NCI-H1105 treated with DMSO at 0.1 percent for 48 hours (cell line): ENCODE measurements around the gene PTGER3.
"Not testable (repeated sequence)": the region's sequence is repeated elsewhere in the genome, so short reads cannot be mapped to it uniquely, and the experiment has no call there.

Experiments
- DNase-seq: peaks from one replicate; lab custom pipeline; 2025; lab: John Stamatoyannopoulos, UW

The PTGER3 gene

DNA sequence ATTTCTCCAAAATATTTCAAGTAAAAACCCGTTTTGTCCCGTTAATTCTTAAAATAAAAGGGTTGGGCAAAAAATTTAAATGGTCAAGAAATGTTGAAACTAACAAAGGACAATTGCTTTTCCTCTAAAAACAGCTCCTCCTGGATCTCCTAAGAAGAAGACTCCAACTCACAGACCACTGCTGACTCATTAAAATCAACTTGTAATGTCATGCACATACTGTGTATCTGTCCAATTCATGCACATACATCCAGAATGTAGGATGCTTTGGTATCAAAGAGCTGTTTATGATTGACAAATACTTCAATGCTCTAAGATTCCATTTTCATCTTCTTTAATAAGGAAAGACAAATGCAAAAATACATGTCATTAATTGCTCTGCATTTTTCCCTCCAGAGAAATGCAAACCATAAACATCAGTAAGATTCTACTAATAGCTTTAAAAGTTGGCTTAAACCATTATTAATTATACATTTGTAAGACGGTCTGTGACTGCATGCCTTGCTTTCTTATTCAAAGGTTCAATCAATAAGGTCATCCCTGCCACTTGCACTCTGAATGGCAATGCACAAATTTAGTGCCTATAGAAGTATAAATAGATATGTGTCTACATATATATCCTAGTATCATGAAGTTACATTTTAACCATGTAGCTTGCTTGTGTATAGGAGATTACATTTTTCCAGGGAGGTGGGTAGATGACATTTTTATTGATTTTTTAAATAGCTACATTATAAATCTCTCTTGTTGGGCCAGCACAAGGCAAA is 44.7 kb downstream of the PTGER3 start:
- no peak for DNase-seq

DNA sequence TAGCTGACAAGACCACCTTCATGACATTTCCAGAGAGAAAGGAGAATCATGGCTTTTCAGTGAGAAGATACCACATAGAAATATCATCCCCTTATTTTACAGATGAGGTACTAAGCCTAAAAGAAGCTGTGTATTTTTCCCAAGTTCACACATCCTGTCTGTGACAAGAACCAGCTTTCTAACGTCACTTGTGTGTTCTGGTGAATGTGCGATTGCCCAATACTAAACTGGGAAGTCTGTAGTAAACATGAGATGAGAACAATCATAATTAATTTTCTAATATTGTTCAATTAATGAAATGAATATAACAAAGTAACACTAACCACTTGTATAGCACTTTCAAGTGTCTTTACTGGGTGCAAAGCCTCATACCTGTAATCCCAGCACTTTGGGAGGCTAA is 46.0 kb downstream of the PTGER3 start:
- DNase-seq = no peak

DNA sequence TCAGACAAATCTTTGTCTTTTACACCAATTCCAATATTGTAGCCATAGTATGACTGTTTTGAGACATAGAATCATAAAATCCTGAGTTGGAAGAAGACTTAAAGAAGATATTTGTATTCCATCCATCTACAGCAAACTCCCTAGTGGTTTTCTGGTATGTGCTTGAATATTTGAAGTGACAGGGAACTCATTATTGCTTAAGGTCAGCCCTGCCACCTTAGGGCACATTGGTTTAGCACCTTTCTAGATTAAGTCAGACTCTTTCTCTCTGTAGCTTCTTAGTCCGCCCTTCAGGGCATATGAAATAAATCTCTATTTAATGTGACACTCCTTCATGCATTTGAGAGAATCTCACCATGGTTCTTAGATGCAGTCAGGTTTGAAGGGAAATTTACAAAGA is 49.8 kb downstream of the PTGER3 start:
- DNase-seq = no peak

- DNase-seq = no peak
Measured at GRCh38 chr1:70994753-70995268, 52.8 kb downstream of the PTGER3 start.

- DNase-seq = no peak
Measured at GRCh38 chr1:70993798-70994197, 53.8 kb downstream of the PTGER3 start.

DNA sequence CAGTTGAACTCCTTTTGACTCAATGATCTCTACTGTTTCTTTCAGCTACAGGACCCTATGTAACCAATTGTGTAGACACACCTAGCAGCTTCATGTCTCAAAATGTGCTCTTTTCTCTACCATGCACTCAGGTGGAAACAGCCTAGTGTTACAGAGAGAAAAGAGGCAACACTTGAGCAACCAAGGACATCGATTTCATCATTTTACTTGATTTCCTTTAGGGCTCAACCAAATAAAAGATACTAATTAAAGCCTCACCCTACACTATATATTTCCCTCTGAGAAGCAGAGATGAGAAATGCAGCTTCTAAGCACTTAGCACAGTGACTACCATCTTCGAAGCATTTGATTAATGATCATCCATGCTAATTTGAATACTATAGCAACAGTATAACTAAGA is 55.1 kb downstream of the PTGER3 start:
- no peak for DNase-seq

DNA sequence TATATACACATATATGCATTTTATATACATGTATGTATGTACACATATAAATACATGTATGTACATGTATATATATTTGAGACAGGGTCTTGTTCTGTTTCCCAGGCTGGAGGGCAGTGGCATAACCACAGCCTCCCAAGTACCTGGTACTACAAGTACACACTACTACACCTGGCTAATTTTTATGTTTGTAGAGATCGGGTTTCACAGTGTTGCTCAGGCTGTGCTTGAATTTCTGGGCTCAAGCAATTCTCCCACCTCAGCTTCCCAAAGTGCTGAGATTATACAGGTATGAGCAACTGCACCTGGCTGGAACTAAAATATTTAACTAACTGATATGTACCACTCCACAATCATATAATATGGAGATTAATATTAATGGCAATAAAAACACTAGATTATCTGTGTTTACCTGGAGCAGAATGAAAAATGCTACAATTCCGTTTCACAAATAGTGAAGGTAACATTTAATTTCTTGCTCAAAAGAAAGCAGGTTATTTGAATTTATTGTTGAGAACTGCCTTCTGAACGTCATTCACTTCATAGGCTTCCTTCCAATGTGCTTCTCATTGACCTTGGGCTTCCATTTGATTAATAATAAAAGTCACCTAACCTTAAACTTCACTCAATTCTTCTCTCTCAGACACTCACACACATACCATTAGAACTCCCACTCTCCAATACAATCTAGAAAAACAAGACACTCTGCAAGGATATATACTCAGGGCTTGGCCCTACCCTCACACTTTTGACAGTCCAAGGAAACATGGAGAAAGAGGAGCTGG is 57.0 kb downstream of the PTGER3 start:
- DNase-seq = peak; percentile 89

DNA sequence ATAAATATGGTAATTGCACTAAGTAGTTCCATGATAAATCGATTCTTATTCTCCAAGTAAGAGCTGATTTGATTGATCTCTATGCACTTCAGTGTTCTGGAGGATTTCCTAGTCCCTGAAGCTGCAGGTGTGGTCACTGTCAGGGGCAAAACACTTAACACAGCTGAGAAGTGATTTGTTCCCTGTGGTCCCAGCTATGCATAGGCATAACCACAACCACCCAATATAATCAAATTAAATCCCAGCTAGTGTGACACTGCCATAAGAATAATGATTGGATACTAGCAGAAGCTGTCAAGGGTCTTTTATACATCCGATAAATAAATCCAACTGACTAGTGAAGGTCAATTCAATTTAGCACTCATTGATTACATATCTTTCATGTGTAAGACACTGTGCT is 60.1 kb downstream of the PTGER3 start:
- DNase-seq = no peak

- not testable (repeated sequence) for DNase-seq
Measured at GRCh38 chr1:70985776-70986225, 61.8 kb downstream of the PTGER3 start.

GRCh38 chr1:70985278-70985677 is 62.3 kb downstream of the PTGER3 start:
- not testable (repeated sequence) for DNase-seq

- DNase-seq = no peak
Measured at GRCh38 chr1:70980361-70980760, 67.3 kb downstream of the PTGER3 start.

- DNase-seq = no peak
Measured at GRCh38 chr1:70979881-70980280, 67.7 kb downstream of the PTGER3 start.

- DNase-seq = no peak
Measured at GRCh38 chr1:70979313-70979712, 68.3 kb downstream of the PTGER3 start.

DNA sequence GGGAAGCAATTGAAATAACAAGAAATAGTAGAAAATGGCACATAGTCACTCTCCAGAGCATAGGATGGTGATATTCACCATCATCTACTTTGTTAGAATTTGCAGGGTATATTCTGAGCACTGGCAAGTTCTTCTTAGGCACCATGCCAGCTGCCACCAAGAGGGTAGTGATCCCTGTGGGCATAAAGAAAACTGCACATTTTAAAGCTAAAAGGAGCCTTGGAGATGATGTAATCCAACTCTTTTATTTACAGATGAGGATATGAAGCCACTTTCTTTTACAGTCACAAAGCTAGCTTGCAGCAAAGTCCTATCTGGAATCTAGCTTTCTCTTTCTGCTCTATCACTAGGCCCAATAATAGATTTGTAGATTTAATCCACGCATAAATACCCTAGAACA is 69.0 kb downstream of the PTGER3 start:
- no peak for DNase-seq

DNA sequence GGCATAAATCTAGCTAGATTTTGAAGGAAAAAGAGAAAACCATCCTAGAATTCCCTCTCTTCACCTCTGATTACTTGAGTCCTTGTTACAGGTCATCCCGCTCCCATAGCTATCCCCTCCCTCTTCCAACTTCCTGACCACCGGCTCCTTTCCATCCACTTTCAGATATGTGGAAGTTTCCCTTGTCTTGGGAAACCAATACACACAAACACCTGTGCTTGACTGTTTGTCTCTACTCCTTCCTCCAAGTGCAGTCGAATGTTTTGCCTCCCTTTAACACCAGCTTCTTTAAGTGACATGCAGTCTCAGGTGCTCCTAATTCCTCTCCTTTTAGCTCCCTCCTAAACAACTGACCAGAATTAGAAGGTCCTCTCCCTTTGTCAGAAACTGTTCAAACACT is 70.0 kb downstream of the PTGER3 start:
- no peak for DNase-seq

DNA sequence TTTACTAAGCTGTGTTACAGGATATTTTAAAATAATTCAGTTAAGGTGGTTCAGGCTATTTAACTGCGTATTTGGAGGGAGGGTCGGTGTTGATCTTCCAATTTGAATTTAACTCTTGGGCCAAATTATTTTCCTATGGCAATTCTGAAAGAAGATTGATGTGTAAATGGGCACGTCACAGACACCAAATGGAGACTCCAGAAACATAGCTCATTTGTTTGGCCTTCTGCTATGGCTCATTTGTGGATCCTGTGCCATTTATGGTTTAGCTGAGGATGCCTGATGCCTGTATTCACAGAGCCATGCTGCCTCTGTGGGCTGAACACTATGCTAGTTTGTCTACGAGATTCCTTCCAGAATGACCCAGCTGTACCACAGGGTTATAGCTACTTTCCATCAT is 70.6 kb downstream of the PTGER3 start:
- no peak for DNase-seq

GRCh38 chr1:70973754-70974153 is 73.9 kb downstream of the PTGER3 start:
- no peak for DNase-seq

- no peak for DNase-seq
Measured at GRCh38 chr1:70970407-70970806, 77.2 kb downstream of the PTGER3 start.

DNA sequence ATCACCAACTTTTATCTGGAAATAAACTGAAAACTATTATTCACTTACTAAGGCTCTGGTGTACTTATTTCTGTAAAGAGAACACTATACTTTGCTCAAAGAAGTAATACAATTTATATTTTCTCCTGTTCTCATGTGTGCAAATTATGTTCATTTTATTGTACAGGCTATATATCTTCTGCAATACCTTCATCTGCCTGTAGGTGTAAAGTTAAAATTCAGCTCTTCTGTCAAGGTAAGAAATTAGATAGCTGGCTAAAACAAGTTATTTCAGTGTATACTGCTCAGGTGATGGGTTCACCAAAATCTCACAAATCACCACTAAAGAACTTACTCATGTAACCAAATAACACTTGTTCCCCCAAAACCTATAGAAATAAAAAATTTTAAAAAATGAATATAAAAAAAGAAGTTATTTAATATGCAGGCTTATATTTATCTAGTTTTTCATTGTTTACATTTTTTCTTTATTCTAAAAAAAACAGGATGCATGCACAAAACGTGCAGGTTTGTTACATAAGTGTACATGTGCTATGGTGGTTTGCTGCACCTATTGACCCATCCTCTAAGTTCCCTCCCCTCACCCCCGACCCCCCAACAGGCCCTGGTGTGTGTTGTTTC is 81.5 kb downstream of the PTGER3 start:
- no peak for DNase-seq

DNA sequence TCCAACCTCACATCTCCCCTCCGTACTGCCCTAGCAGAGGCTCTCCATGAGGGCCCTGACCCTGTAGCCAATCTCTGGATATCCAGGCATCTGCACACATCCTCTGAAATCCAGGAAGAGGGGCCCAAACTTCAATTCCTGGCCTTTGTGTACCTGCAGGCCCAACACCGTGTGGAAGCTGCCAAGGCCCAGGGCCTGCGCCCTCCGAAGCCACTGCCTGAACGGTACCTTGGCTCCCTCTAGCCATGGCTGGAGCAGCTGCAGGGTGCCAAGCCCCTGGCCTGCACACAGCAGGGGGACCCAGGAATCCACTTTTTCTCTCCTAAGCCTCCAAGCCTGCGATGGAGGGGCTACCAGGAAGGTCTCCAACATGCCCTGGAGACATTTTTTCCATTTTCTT is 84.2 kb downstream of the PTGER3 start:
- no peak for DNase-seq

DNA sequence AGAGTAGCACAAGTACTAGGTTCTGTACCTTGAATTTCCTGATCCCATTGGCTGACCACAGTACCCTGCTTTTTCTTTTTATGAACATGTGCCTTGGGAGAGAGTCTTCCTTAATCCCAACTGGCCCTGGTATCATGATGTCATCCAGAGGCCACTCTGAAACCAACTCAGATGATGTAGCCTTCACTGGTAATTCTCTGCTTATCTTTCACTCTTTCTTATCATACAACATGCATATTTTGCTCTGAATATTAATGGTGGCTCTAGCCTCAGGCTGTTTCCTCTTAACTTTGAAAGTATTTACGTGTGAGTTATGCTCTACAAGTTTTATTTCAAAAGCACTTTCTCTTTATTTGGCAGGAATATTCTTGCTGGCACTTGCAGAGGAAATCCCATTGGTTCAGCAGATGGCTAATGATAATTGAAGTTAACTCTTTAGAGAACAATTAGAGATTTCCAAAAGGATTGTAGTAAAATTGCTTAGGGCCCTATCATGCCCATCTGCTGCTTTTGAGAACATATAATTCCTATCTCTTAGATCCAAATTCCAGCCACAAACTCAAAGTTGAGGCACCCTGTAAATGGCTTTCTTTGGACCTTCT is 86.1 kb downstream of the PTGER3 start:
- no peak for DNase-seq

GRCh38 chr1:70948396-70949017 is 99.1 kb downstream of the PTGER3 start:
- DNase-seq = no peak
